Measurements from ENCODE around the gene PSRC1.

GRCh38 chr1:109290137-109290536, 7.2 kb upstream of the PSRC1 start:
- TF ChIP-seq, protein P1, sequence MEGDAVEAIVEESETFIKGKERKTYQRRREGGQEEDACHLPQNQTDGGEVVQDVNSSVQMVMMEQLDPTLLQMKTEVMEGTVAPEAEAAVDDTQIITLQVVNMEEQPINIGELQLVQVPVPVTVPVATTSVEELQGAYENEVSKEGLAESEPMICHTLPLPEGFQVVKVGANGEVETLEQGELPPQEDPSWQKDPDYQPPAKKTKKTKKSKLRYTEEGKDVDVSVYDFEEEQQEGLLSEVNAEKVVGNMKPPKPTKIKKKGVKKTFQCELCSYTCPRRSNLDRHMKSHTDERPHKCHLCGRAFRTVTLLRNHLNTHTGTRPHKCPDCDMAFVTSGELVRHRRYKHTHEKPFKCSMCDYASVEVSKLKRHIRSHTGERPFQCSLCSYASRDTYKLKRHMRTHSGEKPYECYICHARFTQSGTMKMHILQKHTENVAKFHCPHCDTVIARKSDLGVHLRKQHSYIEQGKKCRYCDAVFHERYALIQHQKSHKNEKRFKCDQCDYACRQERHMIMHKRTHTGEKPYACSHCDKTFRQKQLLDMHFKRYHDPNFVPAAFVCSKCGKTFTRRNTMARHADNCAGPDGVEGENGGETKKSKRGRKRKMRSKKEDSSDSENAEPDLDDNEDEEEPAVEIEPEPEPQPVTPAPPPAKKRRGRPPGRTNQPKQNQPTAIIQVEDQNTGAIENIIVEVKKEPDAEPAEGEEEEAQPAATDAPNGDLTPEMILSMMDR (conservative IDR thresholded peaks at IDR 0.05; ENCODE audit: low read depth, low read length), result no peak
- no peak for TF ChIP-seq EZH2 (IDR thresholded peaks at IDR 0.05; ENCODE audit: borderline replicate concordance, low read depth, low read length, poor library complexity, severe bottlenecking)
